OCI-LY7 (cell line): Measurements from ENCODE around the gene SHOC2.

Experiments
- CTCF ChIP-seq: fragments of 200-600 bp; sonication (generic); conservative IDR thresholded peaks from 2 replicates; pipeline ENCODE4 v1.5.1; 2014; ENCODE audit warnings: mild to moderate bottlenecking, antibody characterized with exemption, low read length, moderate library complexity, mixed read lengths
- EZH2phosphoT487 ChIP-seq: fragments of 200-600 bp; sonication (generic); IDR thresholded peaks from 2 replicates; pipeline ENCODE4 v1.6.1; 2018; ENCODE audit warnings: low read depth, borderline replicate concordance, mild to moderate bottlenecking, mixed run types, antibody characterized with exemption, low read length, moderate library complexity, mixed read lengths

GRCh38 chr10:110927461-110927860 is 8.1 kb downstream of the SHOC2 start:
- TF ChIP-seq CTCF (no peak), EZH2phosphoT487 (no peak)
